SK-N-SH treated with all-trans-retinoic acid at 6 μM for 48 hours (cell line): ENCODE data around the gene ACSL6.

Experiments used
- ATAC-seq: fragments of 200-7000 bp; cut with Tn5 transposase; 3 replicates; pipeline ENCODE4 v1.9.1; 2020; ENCODE audit warnings: mild to moderate bottlenecking, moderate library complexity
- BACH2 ChIP-seq: fragments of 250-450 bp; sonication (Bioruptor Pico); IDR thresholded peaks from 2 replicates; pipeline ENCODE4 v1.9.0; 2021; ENCODE audit warnings: mild to moderate bottlenecking, borderline replicate concordance
- CSDC2 ChIP-seq: fragments of 250-450 bp; sonication (Bioruptor Pico); IDR thresholded peaks from 2 replicates; pipeline ENCODE4 v1.5.0; 2020; ENCODE audit warnings: mild to moderate bottlenecking, moderate library complexity
- ESRRG ChIP-seq: fragments of 250-450 bp; sonication (Bioruptor Pico); IDR thresholded peaks from 2 replicates; pipeline ENCODE4 v1.6.1; 2021; ENCODE audit warnings: mild to moderate bottlenecking
- GLIS3 ChIP-seq: fragments of 250-450 bp; sonication (Bioruptor Pico); IDR thresholded peaks from 2 replicates; pipeline ENCODE4 v1.5.0; 2020; ENCODE audit warnings: mild to moderate bottlenecking, moderate library complexity
- OSR1 ChIP-seq: fragments of 250-450 bp; sonication (Bioruptor Pico); IDR thresholded peaks from 2 replicates; pipeline ENCODE4 v1.8.0; 2022; ENCODE audit warnings: moderate library complexity, mild to moderate bottlenecking, inconsistent platforms
- PPARA ChIP-seq: fragments of 250-450 bp; sonication (Bioruptor Pico); IDR thresholded peaks from 2 replicates; pipeline ENCODE4 v1.5.0; 2020; ENCODE audit warnings: mild to moderate bottlenecking, borderline replicate concordance
- RARB ChIP-seq: fragments of 250-450 bp; sonication (Bioruptor Pico); IDR thresholded peaks from 2 replicates; pipeline ENCODE4 v1.8.0; 2021; ENCODE audit warnings: mild to moderate bottlenecking, moderate library complexity
- TCF4 ChIP-seq: fragments of 250-450 bp; sonication (Bioruptor Pico); IDR thresholded peaks from 2 replicates; pipeline ENCODE4 v1.8.0; 2021; ENCODE audit warnings: mild to moderate bottlenecking, moderate library complexity, borderline replicate concordance
- ZC3H10 ChIP-seq: fragments of 250-450 bp; sonication (Bioruptor Pico); IDR thresholded peaks from 2 replicates; pipeline ENCODE4 v1.5.1; 2021; ENCODE audit warnings: mild to moderate bottlenecking, moderate library complexity
- ZFP3 ChIP-seq: fragments of 250-450 bp; sonication (Bioruptor Pico); IDR thresholded peaks from 2 replicates; pipeline ENCODE4 v1.5.0; 2020; ENCODE audit warnings: mild to moderate bottlenecking, moderate library complexity
- ZFP30 ChIP-seq: fragments of 450-650 bp; formaldehyde crosslinking; IDR thresholded peaks from 2 replicates; pipeline ENCODE4 v1.5.0; 2022; ENCODE audit warnings: mild to moderate bottlenecking, moderate library complexity
- ZNF8 ChIP-seq: fragments of 450-650 bp; formaldehyde crosslinking; IDR thresholded peaks from 2 replicates; pipeline ENCODE4 v1.5.0; 2020; ENCODE audit warnings: mild to moderate bottlenecking, moderate library complexity
- TF ChIP-seq, protein P1 (sequence below): fragments of 250-450 bp; sonication (Bioruptor Pico); IDR thresholded peaks from 2 replicates; pipeline ENCODE4 v1.5.1; 2021; ENCODE audit warnings: mild to moderate bottlenecking, moderate library complexity
- TF ChIP-seq, protein P2 (sequence below): fragments of 250-450 bp; sonication (Bioruptor Pico); IDR thresholded peaks from 2 replicates; pipeline ENCODE4 v1.5.1; 2020; ENCODE audit warnings: low read depth, mild to moderate bottlenecking, moderate library complexity
- TF ChIP-seq, protein P3 (sequence below): fragments of 250-450 bp; sonication (Bioruptor Pico); IDR thresholded peaks from 2 replicates; pipeline ENCODE4 v1.5.0; 2020; ENCODE audit warnings: mild to moderate bottlenecking, moderate library complexity
- TF ChIP-seq, protein P4 (sequence below): fragments of 250-450 bp; sonication (Bioruptor Pico); IDR thresholded peaks from 2 replicates; pipeline ENCODE4 v1.8.0; 2020; ENCODE audit warnings: mild to moderate bottlenecking, moderate library complexity, borderline replicate concordance
- TF ChIP-seq, protein P5 (sequence below): fragments of 250-450 bp; sonication (Bioruptor Pico); IDR thresholded peaks from 2 replicates; pipeline ENCODE4 v1.8.0; 2021; ENCODE audit warnings: low read depth, mild to moderate bottlenecking, moderate library complexity, borderline replicate concordance

The ACSL6 gene

DNA sequence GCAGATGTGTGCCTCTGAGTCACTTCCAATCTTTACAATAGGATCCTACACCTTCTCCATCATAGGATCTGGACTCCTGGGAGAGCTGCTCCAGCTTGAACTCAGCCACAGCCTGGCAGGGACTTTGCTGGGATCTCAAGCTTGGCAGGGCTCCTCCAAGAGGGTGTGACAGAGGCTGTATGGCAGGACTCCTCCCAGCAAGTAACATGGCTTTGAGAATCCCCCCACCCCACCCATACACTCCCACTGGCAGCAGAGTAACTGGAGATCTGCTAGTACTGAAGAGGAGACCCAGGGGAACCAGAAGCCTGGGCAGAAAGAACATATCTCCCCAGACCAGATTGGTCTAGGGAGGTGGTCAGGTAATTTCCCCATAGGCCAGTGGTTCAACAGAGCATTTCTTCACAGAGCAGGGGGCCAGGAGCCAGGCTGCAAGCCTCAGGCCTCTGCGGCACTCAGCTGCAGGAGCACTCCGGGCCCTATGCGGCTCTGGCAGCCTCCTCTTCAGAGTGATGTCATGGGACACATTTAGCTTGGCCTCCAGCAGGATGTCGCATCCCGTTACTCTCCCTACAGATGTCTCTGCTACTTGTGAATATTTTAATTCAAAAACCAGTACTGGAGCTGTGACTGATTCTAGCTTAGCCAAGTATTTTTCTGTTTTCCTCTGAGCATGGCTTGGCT, 1.7 kb upstream of the ACSL6 start (continued):
- TF ChIP-seq ZFP3 (CRISPR knock-in tag), result no peak

DNA sequence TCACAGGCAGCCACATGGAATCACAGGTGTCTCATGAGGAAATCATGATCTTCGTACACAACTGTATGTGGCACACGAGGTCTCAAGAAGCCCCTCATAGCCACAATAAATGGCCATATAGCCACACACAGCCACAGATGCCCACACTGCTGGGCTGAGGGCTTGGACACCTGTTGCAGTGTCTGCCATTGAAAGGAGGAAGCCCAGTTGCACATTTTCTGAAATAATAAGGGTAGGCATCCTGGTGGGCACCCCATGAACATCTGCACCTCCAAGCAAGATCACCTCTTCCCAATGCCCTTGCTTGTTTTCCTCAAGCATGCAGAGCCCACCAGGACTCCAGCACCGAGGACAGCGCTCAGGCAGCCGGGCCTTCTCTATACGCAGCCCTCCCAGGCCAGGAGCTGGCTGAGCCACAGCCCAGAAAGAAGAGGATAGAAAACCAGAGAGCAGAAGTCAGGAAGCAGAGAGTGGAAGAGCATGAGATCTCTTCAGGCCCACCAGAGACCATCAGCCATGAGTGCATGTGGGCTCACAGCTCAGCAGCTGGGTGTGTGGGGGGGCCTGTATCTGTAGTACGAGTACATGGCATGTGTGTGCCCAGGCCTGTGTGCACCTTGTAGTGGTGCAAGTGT, 1.0 kb upstream of the ACSL6 start:
- TF ChIP-seq, protein P1, sequence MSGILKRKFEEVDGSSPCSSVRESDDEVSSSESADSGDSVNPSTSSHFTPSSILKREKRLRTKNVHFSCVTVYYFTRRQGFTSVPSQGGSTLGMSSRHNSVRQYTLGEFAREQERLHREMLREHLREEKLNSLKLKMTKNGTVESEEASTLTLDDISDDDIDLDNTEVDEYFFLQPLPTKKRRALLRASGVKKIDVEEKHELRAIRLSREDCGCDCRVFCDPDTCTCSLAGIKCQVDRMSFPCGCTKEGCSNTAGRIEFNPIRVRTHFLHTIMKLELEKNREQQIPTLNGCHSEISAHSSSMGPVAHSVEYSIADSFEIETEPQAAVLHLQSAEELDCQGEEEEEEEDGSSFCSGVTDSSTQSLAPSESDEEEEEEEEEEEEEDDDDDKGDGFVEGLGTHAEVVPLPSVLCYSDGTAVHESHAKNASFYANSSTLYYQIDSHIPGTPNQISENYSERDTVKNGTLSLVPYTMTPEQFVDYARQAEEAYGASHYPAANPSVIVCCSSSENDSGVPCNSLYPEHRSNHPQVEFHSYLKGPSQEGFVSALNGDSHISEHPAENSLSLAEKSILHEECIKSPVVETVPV (CRISPR knock-in tag), result no peak
- TF ChIP-seq, protein P2, sequence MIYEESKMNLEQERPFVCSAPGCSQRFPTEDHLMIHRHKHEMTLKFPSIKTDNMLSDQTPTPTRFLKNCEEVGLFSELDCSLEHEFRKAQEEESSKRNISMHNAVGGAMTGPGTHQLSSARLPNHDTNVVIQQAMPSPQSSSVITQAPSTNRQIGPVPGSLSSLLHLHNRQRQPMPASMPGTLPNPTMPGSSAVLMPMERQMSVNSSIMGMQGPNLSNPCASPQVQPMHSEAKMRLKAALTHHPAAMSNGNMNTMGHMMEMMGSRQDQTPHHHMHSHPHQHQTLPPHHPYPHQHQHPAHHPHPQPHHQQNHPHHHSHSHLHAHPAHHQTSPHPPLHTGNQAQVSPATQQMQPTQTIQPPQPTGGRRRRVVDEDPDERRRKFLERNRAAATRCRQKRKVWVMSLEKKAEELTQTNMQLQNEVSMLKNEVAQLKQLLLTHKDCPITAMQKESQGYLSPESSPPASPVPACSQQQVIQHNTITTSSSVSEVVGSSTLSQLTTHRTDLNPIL (CRISPR knock-in tag), result no peak
- TF ChIP-seq TCF4 (CRISPR knock-in tag), result no peak
- no peak for TF ChIP-seq RARB (CRISPR knock-in tag)
- TF ChIP-seq, protein P3, sequence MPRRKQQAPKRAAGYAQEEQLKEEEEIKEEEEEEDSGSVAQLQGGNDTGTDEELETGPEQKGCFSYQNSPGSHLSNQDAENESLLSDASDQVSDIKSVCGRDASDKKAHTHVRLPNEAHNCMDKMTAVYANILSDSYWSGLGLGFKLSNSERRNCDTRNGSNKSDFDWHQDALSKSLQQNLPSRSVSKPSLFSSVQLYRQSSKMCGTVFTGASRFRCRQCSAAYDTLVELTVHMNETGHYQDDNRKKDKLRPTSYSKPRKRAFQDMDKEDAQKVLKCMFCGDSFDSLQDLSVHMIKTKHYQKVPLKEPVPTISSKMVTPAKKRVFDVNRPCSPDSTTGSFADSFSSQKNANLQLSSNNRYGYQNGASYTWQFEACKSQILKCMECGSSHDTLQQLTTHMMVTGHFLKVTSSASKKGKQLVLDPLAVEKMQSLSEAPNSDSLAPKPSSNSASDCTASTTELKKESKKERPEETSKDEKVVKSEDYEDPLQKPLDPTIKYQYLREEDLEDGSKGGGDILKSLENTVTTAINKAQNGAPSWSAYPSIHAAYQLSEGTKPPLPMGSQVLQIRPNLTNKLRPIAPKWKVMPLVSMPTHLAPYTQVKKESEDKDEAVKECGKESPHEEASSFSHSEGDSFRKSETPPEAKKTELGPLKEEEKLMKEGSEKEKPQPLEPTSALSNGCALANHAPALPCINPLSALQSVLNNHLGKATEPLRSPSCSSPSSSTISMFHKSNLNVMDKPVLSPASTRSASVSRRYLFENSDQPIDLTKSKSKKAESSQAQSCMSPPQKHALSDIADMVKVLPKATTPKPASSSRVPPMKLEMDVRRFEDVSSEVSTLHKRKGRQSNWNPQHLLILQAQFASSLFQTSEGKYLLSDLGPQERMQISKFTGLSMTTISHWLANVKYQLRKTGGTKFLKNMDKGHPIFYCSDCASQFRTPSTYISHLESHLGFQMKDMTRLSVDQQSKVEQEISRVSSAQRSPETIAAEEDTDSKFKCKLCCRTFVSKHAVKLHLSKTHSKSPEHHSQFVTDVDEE, result no peak
- TF ChIP-seq ESRRG (CRISPR knock-in tag), result no peak
- no peak for TF ChIP-seq BACH2
- TF ChIP-seq, protein P4, sequence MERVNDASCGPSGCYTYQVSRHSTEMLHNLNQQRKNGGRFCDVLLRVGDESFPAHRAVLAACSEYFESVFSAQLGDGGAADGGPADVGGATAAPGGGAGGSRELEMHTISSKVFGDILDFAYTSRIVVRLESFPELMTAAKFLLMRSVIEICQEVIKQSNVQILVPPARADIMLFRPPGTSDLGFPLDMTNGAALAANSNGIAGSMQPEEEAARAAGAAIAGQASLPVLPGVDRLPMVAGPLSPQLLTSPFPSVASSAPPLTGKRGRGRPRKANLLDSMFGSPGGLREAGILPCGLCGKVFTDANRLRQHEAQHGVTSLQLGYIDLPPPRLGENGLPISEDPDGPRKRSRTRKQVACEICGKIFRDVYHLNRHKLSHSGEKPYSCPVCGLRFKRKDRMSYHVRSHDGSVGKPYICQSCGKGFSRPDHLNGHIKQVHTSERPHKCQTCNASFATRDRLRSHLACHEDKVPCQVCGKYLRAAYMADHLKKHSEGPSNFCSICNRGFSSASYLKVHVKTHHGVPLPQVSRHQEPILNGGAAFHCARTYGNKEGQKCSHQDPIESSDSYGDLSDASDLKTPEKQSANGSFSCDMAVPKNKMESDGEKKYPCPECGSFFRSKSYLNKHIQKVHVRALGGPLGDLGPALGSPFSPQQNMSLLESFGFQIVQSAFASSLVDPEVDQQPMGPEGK (CRISPR knock-in tag), result no peak
- no peak for TF ChIP-seq OSR1 (CRISPR knock-in tag)
- TF ChIP-seq ZC3H10 (CRISPR knock-in tag), result no peak

DNA sequence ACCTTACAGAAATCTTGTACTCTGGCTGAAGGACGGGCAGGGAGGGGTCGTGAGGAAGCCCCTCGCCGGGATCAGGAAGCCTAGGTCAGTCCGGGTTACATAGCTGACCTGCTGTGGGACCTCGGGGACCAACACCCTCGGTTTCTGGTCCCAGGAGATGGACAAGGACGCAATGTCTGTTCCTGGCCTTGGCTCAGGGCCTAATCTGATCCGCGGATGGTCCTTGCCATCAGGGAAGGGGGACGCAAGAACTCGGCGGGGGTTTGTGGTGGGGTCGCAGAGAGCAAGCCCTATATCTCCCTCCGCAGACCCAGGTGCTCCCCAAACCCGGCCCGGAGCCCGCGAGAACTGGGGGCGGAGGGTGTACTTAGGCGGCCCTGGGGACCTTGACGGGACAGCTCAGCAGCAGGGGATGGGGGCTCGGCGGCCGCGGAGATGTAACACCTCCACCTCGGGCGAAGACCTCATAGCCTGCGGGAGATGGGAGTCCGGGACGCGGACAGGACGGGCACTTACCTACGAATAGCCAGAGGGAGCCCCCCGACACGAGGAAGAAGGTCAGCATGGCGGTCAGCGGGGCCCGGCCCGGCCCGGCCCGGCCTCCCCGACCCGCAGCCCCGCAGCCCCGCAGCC, 353 bp downstream of the ACSL6 start:
- no peak for ATAC-seq
- TF ChIP-seq GLIS3 (CRISPR knock-in tag) (no peak), ZNF8 (CRISPR knock-in tag) (no peak), ZFP30 (no peak), CSDC2 (no peak), ZC3H10 (CRISPR knock-in tag) (no peak)
- TF ChIP-seq, protein P2 (CRISPR knock-in tag), result no peak

More for the DNA sequence above, 1.0 kb upstream of the ACSL6 start:
- ATAC-seq, result peak; percentile 69

- no peak for ATAC-seq
- no peak for TF ChIP-seq ZFP30
- TF ChIP-seq, protein P4 (CRISPR knock-in tag), result no peak
- TF ChIP-seq ZC3H10 (CRISPR knock-in tag), result no peak
- TF ChIP-seq BACH2, result no peak
- TF ChIP-seq, protein P5, sequence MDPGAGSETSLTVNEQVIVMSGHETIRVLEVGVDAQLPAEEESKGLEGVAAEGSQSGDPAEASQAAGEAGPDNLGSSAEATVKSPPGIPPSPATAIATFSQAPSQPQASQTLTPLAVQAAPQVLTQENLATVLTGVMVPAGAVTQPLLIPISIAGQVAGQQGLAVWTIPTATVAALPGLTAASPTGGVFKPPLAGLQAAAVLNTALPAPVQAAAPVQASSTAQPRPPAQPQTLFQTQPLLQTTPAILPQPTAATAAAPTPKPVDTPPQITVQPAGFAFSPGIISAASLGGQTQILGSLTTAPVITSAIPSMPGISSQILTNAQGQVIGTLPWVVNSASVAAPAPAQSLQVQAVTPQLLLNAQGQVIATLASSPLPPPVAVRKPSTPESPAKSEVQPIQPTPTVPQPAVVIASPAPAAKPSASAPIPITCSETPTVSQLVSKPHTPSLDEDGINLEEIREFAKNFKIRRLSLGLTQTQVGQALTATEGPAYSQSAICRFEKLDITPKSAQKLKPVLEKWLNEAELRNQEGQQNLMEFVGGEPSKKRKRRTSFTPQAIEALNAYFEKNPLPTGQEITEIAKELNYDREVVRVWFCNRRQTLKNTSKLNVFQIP (CRISPR knock-in tag), result no peak
- no peak for TF ChIP-seq TCF4 (CRISPR knock-in tag)
- TF ChIP-seq PPARA (CRISPR knock-in tag), result no peak
- TF ChIP-seq, protein P3, result no peak
Measured at GRCh38 chr5:132010645-132010988, 841 bp downstream of the ACSL6 start.
